Heart left ventricle (tissue), 13 donors: ENCODE results near the gene LGR5.

Experiments used
- CTCF ChIP-seq, 12 donors: fragments of 200-600 bp; sonication (generic) in 4 of 12; IDR thresholded peaks; one replicate each; pipeline versions ENCODE4 v1.5.0 to v1.8.0; 2018 to 2022; ENCODE audit warnings: antibody characterized with exemption in 12 of 12, mild to moderate bottlenecking in 5 of 12
- POLR2A ChIP-seq, 2 donors: fragments of 450-650 bp; IDR thresholded peaks; one replicate each; pipeline ENCODE4 v1.6.1; 2017; ENCODE audit warnings: antibody characterized with exemption in 2 of 2, mild to moderate bottlenecking in 2 of 2, moderate library complexity in 2 of 2
- donor health status: ischemic (EF 13 %, LVEDD 7.1; RV severe dilation, severe dysfunction).
- donor health status: DM: no; HTN: yes; CAD: no.
- donor health status: DM: no; HTN: no; CAD: no.
- donor health status: ischemic (EF 25% LVEDD 6.9; RV normal size, moderate dysfunction).
- donor health status: ischemic (EF 25% LVEDD 5.7; RV mildly dilated, moderate dysfunction).
- donor health status: ischemic (EF 35%, LVEDD 5.7; RV mildly dilated, moderate dysfunction).
- donor health status: nonischemic (EF 11% LVEDD 7.7; RV severe dilation, severe dysfunction).
- donor health status: DM: yes; HTN: yes; CAD: no.
- donor health status: PGD.
- donor health status: ischemic (EF 29% LVEDD 5.4; RV normal size, mild dysfunction).
- donor health status: nonischemic (EF 23%, LVEDD 6.1; RV moderate dilation, normal function).

- TF ChIP-seq CTCF (IDR thresholded peaks at IDR 0.05) (no peak), POLR2A (IDR thresholded peaks at IDR 0.05) (no peak)
These were observed 13.1 kb upstream of the LGR5 start for GRCh38 chr12:71426300-71427047.
